Medulla oblongata (tissue), 1 donor: Measurements from ENCODE around the gene ECSCR.
"Not testable (repeated sequence)": the region's sequence is repeated elsewhere in the genome, so short reads cannot be mapped to it uniquely, and the experiment has no call there.

Experiments used
- DNase-seq: peaks from one replicate; pipeline ENCODE4 v3.0.0-alpha.2; 2015; ENCODE audit errors: extremely low spot score

The ECSCR gene

GRCh38 chr5:139462586-139463276, at the start of gene ECSCR:
ECSCR (minus strand) TSS chr5:139462743; CDS start chr5:139462670, 73 bp downstream.
- DNase-seq = no peak

- not testable (repeated sequence) for DNase-seq
Measured at GRCh38 chr5:139504722-139505121, 42.2 kb upstream of the ECSCR start.

GRCh38 chr5:139503879-139504278, 41.3 kb upstream of the ECSCR start:
- not testable (repeated sequence) for DNase-seq

GRCh38 chr5:139503036-139503817, 40.7 kb upstream of the ECSCR start:
- not testable (repeated sequence) for DNase-seq

GRCh38 chr5:139501381-139501780, 38.8 kb upstream of the ECSCR start:
- no peak for DNase-seq

- no peak for DNase-seq
Measured at GRCh38 chr5:139495638-139496435, 33.3 kb upstream of the ECSCR start.

GRCh38 chr5:139494832-139495231, 32.3 kb upstream of the ECSCR start:
- DNase-seq = no peak

GRCh38 chr5:139494256-139494655, 31.7 kb upstream of the ECSCR start:
- no peak for DNase-seq

- peak; percentile 27 for DNase-seq
Measured at GRCh38 chr5:139492700-139493192, 30.2 kb upstream of the ECSCR start.

GRCh38 chr5:139488260-139488659, 25.7 kb upstream of the ECSCR start:
- peak; percentile 63 for DNase-seq

- DNase-seq = no peak
Measured at GRCh38 chr5:139486201-139486600, 23.7 kb upstream of the ECSCR start.

GRCh38 chr5:139482890-139483208, 20.3 kb upstream of the ECSCR start:
- not testable (repeated sequence) for DNase-seq

- DNase-seq = peak; percentile 55
Measured at GRCh38 chr5:139482050-139482889, 19.7 kb upstream of the ECSCR start, which contains the start of gene STING1. STING1 (minus strand) TSS chr5:139482758; CDS start chr5:139481704, 1,054 bp downstream.

- peak; percentile 33 for DNase-seq
Measured at GRCh38 chr5:139481580-139482049, 19.1 kb upstream of the ECSCR start.

GRCh38 chr5:139481122-139481533, 18.6 kb upstream of the ECSCR start:
- no peak for DNase-seq

GRCh38 chr5:139479729-139480128, 17.2 kb upstream of the ECSCR start:
- not testable (repeated sequence) for DNase-seq

GRCh38 chr5:139478657-139479423, 16.3 kb upstream of the ECSCR start:
- DNase-seq = not testable (repeated sequence)

- no peak for DNase-seq
Measured at GRCh38 chr5:139475865-139476617, 13.5 kb upstream of the ECSCR start.
